ENCODE measurements around the gene ZFAND6.
A peak's percentile ranks its signal among the peaks of the same experiment; 100 is the strongest.
"Not testable (repeated sequence)": the region's sequence is repeated elsewhere in the genome, so short reads cannot be mapped to it uniquely, and the experiment has no call there.

The ZFAND6 gene

GRCh38 chr15:80058851-80059785 lies at the start of gene ZFAND6:
TSS of gene ZFAND6 (plus strand) at chr15:80059676. CDS start at chr15:80120345, 60,669 bp downstream.
- peak; percentile 91 for DNase-seq (ENCODE audit: low read depth)

GRCh38 chr15:80010131-80010673 lies 49.3 kb upstream of the ZFAND6 start:
- DNase-seq (ENCODE audit: low read depth): no peak

- DNase-seq (ENCODE audit: low read depth): not testable (repeated sequence)
These were observed 48.4 kb upstream of the ZFAND6 start for GRCh38 chr15:80011041-80011523.

GRCh38 chr15:80011596-80011995 lies 47.9 kb upstream of the ZFAND6 start:
- DNase-seq (ENCODE audit: low read depth): no peak

- DNase-seq (ENCODE audit: low read depth): no peak
These were observed 47.3 kb upstream of the ZFAND6 start for GRCh38 chr15:80012060-80012726.

GRCh38 chr15:80014186-80014585 lies 45.3 kb upstream of the ZFAND6 start:
- DNase-seq (ENCODE audit: low read depth): not testable (repeated sequence)

GRCh38 chr15:80015156-80015555 lies 44.3 kb upstream of the ZFAND6 start:
- DNase-seq (ENCODE audit: low read depth): no peak

- not testable (repeated sequence) for DNase-seq (ENCODE audit: low read depth)
These were observed 43.0 kb upstream of the ZFAND6 start for GRCh38 chr15:80016506-80016905.

GRCh38 chr15:80017139-80017538 lies 42.3 kb upstream of the ZFAND6 start:
- DNase-seq (ENCODE audit: low read depth): not testable (repeated sequence)

- DNase-seq (ENCODE audit: low read depth): no peak
These were observed 40.2 kb upstream of the ZFAND6 start for GRCh38 chr15:80019168-80019745.

- not testable (repeated sequence) for DNase-seq (ENCODE audit: low read depth)
These were observed 39.3 kb upstream of the ZFAND6 start for GRCh38 chr15:80020149-80020548.

- no peak for DNase-seq (ENCODE audit: low read depth)
These were observed 38.7 kb upstream of the ZFAND6 start for GRCh38 chr15:80020731-80021130.

GRCh38 chr15:80026310-80026709 lies 33.2 kb upstream of the ZFAND6 start:
- DNase-seq (ENCODE audit: low read depth): no peak

- DNase-seq (ENCODE audit: low read depth): no peak
These were observed 32.7 kb upstream of the ZFAND6 start for GRCh38 chr15:80026754-80027153.

GRCh38 chr15:80028937-80029336 lies 30.5 kb upstream of the ZFAND6 start:
- no peak for DNase-seq (ENCODE audit: low read depth)

GRCh38 chr15:80031841-80032240 lies 27.6 kb upstream of the ZFAND6 start:
- no peak for DNase-seq (ENCODE audit: low read depth)

GRCh38 chr15:80034629-80035028 lies 24.8 kb upstream of the ZFAND6 start:
- DNase-seq (ENCODE audit: low read depth): no peak

GRCh38 chr15:80036071-80036470 lies 23.4 kb upstream of the ZFAND6 start:
- DNase-seq (ENCODE audit: low read depth): no peak

- DNase-seq (ENCODE audit: low read depth): no peak
These were observed 17.8 kb upstream of the ZFAND6 start for GRCh38 chr15:80041494-80042253.

GRCh38 chr15:80042568-80042967 lies 16.9 kb upstream of the ZFAND6 start:
- no peak for DNase-seq (ENCODE audit: low read depth)

- not testable (repeated sequence) for DNase-seq (ENCODE audit: low read depth)
These were observed 14.3 kb upstream of the ZFAND6 start for GRCh38 chr15:80045219-80045618.

- DNase-seq (ENCODE audit: low read depth): no peak
These were observed 10.4 kb upstream of the ZFAND6 start for GRCh38 chr15:80049046-80049445.
